ENCODE measurements around the gene DDAH2. TPM values are rescaled to one million over a fixed set of nuclear protein-coding genes. Genes with fewer than 3 reads are reported as not detected.

The DDAH2 gene
- polyA plus RNA-seq, 3 donors, result 29.8 to 56.0 (median 30.6) TPM

- Histone ChIP-seq H3K4me2 (replicated peaks; ENCODE audit: extremely low read depth, low read length, poor library complexity, severe bottlenecking) (no peak within 1 kb of the TSS), H2AFZ (ENCODE audit: insufficient read depth, low read depth, low read length, poor library complexity, severe bottlenecking) (no peak within 1 kb of the TSS), H3K9ac (ENCODE audit: insufficient read depth, low read length, poor library complexity, severe bottlenecking) (no peak within 1 kb of the TSS), H3K9me3 (replicated peaks in 1 of 2; ENCODE audit: control insufficient read depth in 1 of 2, insufficient read depth in 1 of 2, low read length in 2 of 2) (no peaks in the 10 kb centered on the region), H3K79me2 (ENCODE audit: insufficient read depth, low read length) (peaks cover 14% of the 10 kb centered on the region), H4K20me1 (ENCODE audit: insufficient read depth, low read length) (peaks cover 5% of the 10 kb centered on the region), H3K4me1 (ENCODE audit: control insufficient read depth in 1 of 2, insufficient read depth in 2 of 2, low read length in 2 of 2) (peaks cover 25 to 34% of the 10 kb centered on the region in 2 donors), H3K36me3 (replicated peaks in 1 of 2; ENCODE audit: control insufficient read depth in 1 of 2, insufficient read depth in 2 of 2, low read length in 2 of 2) (no peaks in the 10 kb centered on the region), H3K4me3 (replicated peaks in 1 of 3; ENCODE audit: low read depth in 2 of 3, low read length in 3 of 3) (no peak within 1 kb of the TSS), H3K27me3 (ENCODE audit: control insufficient read depth in 2 of 2, insufficient read depth in 2 of 2, low read length in 2 of 2) (no peaks in the 10 kb centered on the region), H3K27ac (ENCODE audit: low read depth in 1 of 2, low read length in 2 of 2) (no peak within 1 kb of the TSS)
- H3K9me3 Mint-ChIP-seq, result no peaks in the 10 kb centered on the region
- H3K27me3 Mint-ChIP-seq (ENCODE audit: low read depth in 3 of 3), result peaks cover 0 to 6% (median 1%) of the 10 kb centered on the region in 3 donors
- no CpG with 5 or more reads among the region's 3 CpGs for WGBS (ENCODE audit: insufficient coverage)
- peak within 1 kb of the TSS in 1 of 7 donors; percentile 6 for H3K27ac Mint-ChIP-seq
- intact Hi-C loops (cut with micrococcal nuclease), result no loop called here
- peaks cover 30% of the 10 kb centered on the region for H3K4me1 Mint-ChIP-seq
- peaks cover 0 to 4% of the 10 kb centered on the region in 2 donors for H3K36me3 Mint-ChIP-seq
- TF ChIP-seq CTCF (IDR thresholded peaks at IDR 0.05), result no peak
- DNase-seq, result no peak
- H3K4me3 Mint-ChIP-seq, result no peak within 1 kb of the TSS
These were observed 22.5 kb downstream of the DDAH2 start, which contains the start of gene LY6G6F for GRCh38 chr6:31706599-31706998. Gene LY6G6F (plus strand): TSS chr6:31706866. CDS start chr6:31706907, 41 bp downstream.

GRCh38 chr6:31705931-31706330, 23.2 kb downstream of the DDAH2 start:
- no peak overlapping the region for H3K4me3 Mint-ChIP-seq
- H3K4me2 ChIP-seq (replicated peaks; ENCODE audit: extremely low read depth, low read length, poor library complexity, severe bottlenecking), result no peak overlapping the region
- no peak overlapping the region for H2AFZ ChIP-seq (ENCODE audit: insufficient read depth, low read depth, low read length, poor library complexity, severe bottlenecking)
- H3K9ac ChIP-seq (ENCODE audit: insufficient read depth, low read length, poor library complexity, severe bottlenecking), result no peak overlapping the region
- H3K27me3 Mint-ChIP-seq (ENCODE audit: low read depth in 3 of 3), result peaks cover 0 to 6% (median 1%) of the 10 kb centered on the region in 3 donors
- intact Hi-C loops (cut with micrococcal nuclease), result no loop called here
- no peaks in the 10 kb centered on the region for H3K9me3 Mint-ChIP-seq
- peaks cover 1 to 6% of the 10 kb centered on the region in 2 donors for H3K36me3 ChIP-seq (replicated peaks in 1 of 2; ENCODE audit: control insufficient read depth in 1 of 2, insufficient read depth in 2 of 2, low read length in 2 of 2)
- no peak overlapping the region for H3K27ac ChIP-seq (ENCODE audit: low read depth in 1 of 2, low read length in 2 of 2)
- peaks cover 3 to 10% of the 10 kb centered on the region in 2 donors for H3K36me3 Mint-ChIP-seq
- no peak for DNase-seq
- no CpG with 5 or more reads among the region's 6 CpGs for WGBS (ENCODE audit: insufficient coverage)
- peaks cover 21% of the 10 kb centered on the region for H3K79me2 ChIP-seq (ENCODE audit: insufficient read depth, low read length)
- H3K27ac Mint-ChIP-seq, result no peak overlapping the region
- H4K20me1 ChIP-seq (ENCODE audit: insufficient read depth, low read length), result peaks cover 7% of the 10 kb centered on the region
- TF ChIP-seq CTCF (IDR thresholded peaks at IDR 0.05), result no peak
- no peak overlapping the region for H3K4me3 ChIP-seq (replicated peaks in 1 of 3; ENCODE audit: low read depth in 2 of 3, low read length in 3 of 3)
- H3K4me1 ChIP-seq (ENCODE audit: control insufficient read depth in 1 of 2, insufficient read depth in 2 of 2, low read length in 2 of 2), result peaks cover 25 to 34% of the 10 kb centered on the region in 2 donors
- no peaks in the 10 kb centered on the region for H3K27me3 ChIP-seq (ENCODE audit: control insufficient read depth in 2 of 2, insufficient read depth in 2 of 2, low read length in 2 of 2)
- H3K4me1 Mint-ChIP-seq, result peaks cover 30% of the 10 kb centered on the region
- H3K9me3 ChIP-seq (replicated peaks in 1 of 2; ENCODE audit: control insufficient read depth in 1 of 2, insufficient read depth in 1 of 2, low read length in 2 of 2), result no peaks in the 10 kb centered on the region
